DMS153 treated with DMSO at 0.1 percent for 48 hours (cell line): ENCODE measurements around the gene FAM149A.

Experiments
- DNase-seq: peaks from one replicate; lab custom pipeline; 2025; ENCODE audit not compliant: unreplicated experiment; lab: John Stamatoyannopoulos, UW

Gene FAM149A

DNA sequence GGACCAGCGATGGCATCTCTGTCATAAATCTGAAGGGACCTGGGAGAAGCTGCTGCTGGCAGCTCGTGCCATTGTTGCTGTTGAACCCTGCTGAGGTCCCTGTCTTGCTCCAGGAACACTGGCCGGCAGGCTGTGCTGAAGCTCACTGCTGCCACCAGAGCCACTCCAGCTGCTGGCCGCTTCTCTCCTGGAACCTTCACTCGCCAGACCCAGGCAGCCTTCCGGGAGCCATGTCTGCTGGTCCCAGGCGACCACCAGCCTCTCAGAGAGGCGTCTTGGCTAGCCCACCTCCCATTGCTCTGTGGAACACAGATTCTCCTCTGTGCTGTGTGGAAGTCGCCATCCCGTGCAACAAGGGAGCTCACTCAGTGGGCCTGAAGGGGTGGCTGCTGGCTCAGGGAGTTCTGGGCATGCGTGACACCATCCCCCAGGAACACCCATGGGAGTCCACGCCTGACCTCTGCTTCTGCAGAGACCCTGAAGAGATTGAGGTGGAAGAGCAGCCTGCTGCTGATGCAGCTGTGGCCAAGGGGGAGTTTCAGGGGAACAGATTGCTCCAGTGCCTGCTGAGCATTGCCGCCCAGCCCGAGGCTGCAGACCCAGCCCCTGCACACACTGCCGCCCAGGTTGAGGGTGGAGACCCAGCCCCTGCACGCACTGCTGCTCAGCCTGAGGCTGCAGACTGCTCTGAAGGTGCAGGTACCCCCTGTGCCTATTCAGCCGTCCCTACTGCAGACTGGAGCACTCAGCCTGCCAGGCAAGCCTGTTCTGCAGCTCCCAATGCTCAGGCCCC, 53.7 kb downstream of the FAM149A start:
- DNase-seq, result no peak

DNA sequence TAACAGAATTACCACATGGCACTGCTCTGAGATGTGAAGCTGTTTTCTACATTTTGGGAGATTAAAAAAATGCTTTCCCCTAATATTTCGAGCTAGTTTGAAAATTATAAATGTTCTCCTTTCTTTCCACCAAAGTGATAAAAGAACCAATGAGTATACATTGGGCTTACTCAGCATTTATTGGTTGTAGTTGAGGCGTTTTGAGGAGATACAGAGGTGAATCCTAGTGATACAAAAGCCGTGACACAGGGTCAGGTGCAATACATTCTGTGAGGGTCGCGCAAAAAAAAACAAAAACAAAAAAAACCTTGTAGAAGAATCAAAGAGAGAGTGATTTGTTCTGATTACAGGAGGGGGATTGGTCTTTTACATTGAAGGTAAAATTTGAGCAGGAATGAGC, 54.5 kb downstream of the FAM149A start:
- no peak for DNase-seq

- DNase-seq, result no peak
Measured at GRCh38 chr4:186159613-186160012, 55.1 kb downstream of the FAM149A start.

DNA sequence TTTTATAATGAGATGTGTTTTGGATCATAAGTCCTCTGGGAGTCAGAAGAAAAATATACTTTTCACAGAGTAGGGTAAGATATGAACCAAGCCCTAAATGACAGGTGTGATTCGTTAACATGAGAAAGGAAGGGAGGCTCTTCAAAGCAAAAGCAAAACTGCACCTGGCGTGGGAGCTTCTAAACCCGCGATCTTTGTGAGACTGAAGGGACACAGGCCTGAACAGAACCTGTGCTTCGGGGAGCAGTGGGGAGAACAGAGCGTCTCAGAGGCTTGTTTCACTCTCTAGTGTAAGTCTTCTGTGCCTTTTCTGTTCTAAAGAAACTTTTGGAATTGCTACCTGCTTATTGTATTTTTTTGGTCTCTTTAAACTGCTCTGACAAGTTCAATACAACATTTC, 56.6 kb downstream of the FAM149A start:
- DNase-seq, result peak; percentile 23

- no peak for DNase-seq
Measured at GRCh38 chr4:186166852-186167512, 62.5 kb downstream of the FAM149A start.

- no peak for DNase-seq
Measured at GRCh38 chr4:186167605-186168004, 63.1 kb downstream of the FAM149A start.

DNA sequence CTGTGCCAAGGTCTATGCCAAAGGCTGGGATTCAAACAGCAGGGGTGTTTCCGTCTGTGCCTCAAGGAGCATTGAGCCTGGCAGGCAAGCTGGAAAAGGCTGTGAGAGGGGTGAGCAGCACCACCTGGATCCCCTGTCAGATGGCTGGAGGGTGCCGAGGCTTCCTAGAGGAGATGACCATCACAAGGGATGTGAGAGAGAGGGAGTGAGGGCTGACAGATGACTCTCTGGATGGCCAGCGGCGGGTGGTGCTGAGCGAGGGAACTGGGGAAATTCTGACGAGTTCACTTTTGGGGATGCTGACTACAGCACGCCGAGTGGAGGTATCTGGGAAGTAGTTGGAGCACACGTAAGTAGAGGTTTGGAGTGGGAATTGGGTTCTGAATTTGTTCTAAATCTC, 64.2 kb downstream of the FAM149A start:
- DNase-seq, result no peak

DNA sequence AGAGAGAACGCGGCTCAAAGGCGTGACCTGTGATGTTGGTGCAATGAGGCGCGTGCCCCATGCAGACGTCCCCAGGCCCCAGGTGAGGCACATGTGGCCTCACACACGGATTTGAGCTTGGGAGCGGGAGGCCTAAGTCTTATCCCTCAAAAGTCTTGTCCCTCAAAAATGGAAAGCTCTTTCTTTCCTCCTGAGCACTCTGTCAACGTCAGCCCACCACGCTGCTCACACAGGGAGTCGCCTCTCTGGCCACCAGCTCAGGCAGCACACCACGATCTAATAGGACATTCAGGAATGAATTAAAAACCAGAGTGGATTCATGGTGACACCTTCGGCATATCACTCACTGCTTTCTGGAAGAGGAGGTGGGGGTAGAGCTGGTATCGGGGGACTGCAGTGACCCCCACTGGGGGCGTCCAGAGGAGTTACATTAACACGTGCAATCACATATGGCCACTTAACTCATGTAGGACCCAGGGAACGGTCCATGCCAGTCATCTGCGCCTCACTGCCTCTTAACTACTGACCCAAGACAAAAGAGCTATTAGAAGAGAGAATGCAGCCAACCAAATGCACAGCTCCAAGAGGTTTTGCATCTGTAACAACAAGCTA, 64.9 kb downstream of the FAM149A start:
- no peak for DNase-seq

- no peak for DNase-seq
Measured at GRCh38 chr4:186169945-186170802, 65.7 kb downstream of the FAM149A start.

GRCh38 chr4:186170966-186171365, 66.5 kb downstream of the FAM149A start:
- DNase-seq, result no peak

DNA sequence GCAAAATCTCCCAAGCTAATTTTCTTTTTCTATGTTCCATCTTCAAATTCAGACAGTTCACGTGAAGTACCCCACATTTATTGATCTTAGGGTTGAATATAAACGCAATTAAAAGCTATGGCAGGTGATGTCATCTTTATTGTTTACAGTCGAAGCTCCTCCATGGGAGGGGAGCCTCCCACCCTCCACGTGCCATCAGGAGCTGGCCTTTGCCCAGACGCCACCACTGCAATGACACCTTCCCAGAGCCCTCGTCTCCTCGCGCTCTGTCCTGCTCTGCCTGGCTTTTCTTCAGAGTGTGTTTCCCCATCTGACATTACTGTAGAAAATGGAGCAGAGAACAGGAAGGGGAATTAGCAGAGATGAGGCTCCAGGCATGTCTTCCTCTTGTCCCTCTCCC, 68.0 kb downstream of the FAM149A start:
- DNase-seq, result no peak

- DNase-seq, result no peak
Measured at GRCh38 chr4:186188107-186188506, 83.6 kb downstream of the FAM149A start.

DNA sequence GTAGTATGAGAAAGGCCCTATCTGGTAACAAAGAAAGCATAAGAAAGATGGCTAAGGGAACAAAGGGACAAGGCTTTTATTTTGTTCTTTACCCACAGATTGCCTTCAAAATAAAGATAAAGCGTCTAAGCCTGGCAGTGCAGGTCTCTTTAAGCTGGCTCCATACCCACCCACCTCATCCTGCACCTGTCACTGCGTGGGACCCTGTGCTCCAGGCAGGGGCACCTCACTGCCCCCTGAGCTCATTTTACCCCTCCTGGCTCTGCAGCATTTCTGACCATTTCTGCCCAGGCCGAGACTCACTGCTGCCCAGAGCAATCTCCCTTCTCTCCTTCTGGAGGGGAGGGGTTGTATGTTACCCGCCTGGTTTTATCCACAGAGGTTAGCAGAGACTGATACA, 85.2 kb downstream of the FAM149A start:
- DNase-seq, result no peak

DNA sequence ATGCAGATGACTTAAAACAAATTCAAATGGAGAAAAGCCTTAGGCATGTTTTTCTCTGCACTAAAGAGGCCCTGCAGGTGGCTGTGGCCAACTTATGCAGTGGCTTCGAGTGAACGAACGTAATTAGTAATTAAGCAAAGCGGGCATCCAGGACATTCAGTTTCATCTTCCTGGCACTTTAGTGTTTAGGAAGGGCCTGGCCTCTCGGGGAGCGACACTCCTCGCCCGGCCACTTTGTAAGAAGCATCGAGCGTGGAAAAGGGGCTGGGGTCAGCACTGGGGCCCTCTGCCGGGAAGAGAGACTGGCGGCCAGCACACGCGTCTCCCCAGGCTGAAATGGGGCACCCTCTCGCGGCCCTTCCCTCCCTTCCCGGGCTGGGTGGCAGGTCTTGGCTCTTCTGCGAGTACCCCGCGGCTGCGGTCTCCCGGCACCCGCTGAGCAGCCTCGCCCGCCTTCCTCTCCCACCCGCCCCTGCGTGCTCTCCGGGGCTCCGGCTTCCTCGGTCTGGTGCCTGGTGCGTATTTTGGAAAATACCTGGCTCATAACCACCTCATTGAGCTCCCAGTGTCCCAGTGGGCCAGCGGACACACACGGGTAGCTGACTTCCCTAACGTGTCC, 86.2 kb downstream of the FAM149A start:
- no peak for DNase-seq

DNA sequence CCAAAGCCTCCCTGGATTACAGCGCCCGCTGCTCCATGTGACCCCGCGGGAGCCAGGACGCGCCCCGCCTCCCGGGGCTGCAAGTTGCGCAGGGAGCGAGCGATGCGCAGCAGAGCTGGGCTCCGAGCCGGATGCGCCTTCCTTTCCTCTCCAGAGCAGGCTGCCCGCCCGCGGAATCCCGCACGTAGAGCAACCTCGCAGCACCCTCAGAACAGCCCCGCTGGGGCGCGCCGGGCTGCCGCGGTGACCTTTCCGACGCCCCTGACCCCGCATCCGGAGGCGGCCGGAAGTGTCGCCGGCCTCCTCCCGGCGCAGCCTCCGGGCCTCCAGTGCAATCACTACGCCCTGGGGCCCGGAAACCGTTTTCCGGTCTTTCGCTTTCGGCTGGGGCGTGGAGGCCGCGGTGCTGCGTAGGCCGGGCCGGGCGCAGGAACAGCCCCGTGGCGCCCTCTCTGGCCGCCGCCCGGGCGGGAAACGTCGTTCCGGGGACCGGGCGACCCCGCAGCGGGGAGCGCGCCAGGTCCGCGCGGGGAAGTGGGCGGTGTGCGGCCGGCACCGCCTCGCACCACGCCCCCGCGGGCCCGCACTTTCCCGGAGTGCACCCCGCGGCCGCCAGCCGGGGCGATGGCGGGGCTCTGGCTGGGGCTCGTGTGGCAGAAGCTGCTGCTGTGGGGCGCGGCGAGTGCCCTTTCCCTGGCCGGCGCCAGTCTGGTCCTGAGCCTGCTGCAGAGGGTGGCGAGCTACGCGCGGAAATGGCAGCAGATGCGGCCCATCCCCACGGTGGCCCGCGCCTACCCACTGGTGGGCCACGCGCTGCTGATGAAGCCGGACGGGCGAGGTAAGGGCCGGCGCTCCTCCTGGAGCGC, 86.9 kb downstream of the FAM149A start, which contains the start of gene CYP4V2:
Gene CYP4V2 (plus strand): TSS at position 368 of the 866 bp plus-strand sequence. CDS start 257 bp downstream, at position 625.
- peak; percentile 75 for DNase-seq

- DNase-seq, result peak; percentile 21
Measured at GRCh38 chr4:186192066-186192612, 87.6 kb downstream of the FAM149A start.

GRCh38 chr4:186193851-186194250, 89.3 kb downstream of the FAM149A start:
- DNase-seq, result no peak

GRCh38 chr4:186196063-186196462, 91.6 kb downstream of the FAM149A start:
- DNase-seq, result no peak

- DNase-seq, result no peak
Measured at GRCh38 chr4:186200516-186200915, 96.0 kb downstream of the FAM149A start.
